ENCODE measurements around the gene NFKBIZ. TPM values are rescaled to one million over a fixed set of nuclear protein-coding genes. Genes with fewer than 3 reads are reported as not detected.

NFKBIZ gene
- total and polyA plus RNA-seq, 4 donors = 27.6 to 94.8 (median 81.3) TPM

DNA sequence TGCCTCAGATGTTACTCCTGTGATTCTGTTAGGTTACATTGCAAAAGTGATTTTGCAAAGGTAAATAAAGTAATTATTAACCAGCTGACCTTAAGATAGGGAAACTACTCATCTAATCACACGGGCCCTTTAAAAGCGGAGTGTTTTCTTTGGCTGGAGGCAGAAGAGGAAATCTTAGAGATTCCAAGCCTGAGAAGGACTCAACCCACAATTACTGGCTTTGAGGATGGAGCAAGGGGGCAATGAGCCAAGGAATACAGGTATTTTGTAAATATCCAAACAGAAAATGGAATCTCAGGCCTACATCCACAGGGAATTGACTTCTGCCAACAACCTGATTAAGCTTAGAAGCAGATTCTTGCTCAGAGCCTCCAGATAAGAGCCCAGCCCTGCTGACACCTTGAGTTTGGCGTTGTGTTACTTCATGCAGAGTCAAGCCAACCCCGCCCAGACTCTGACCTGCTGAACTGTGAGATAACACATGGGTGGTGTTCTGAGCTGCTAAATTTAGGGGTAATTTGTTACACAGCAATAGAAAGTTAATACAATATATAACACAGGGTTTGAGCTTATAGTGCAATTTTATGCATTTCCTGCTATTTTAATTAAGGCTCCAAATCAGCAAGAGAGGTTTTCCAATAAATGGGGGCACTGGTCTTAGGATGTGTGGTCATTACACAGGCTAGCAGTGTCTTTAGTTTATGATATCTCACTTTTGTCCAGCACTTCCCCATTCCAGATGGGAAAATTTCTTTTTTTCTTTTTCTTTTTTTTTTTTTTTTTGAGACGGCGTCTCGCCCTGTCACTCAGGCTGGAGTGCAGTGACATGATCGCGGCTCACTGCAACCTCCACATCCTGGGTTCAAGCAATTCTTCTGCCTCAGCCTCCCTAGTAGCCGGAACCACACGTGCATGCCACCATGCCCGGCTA, 19.5 kb downstream of the NFKBIZ start:
- no peak overlapping the region for H3K27ac ChIP-seq (ENCODE audit: low read depth in 1 of 2, low read length in 1 of 2)
- no peak overlapping the region for H3K4me3 ChIP-seq
- DNase-seq (no peak), ATAC-seq (ENCODE audit: insufficient read depth, low FRiP score) (peak; percentile 84)
- H3K9ac ChIP-seq (ENCODE audit: insufficient read depth in 1 of 2, low read length in 2 of 2) = no peak overlapping the region
- peaks cover 0 to 8% (median 4%) of the 10 kb centered on the region in 5 donors for H3K4me1 ChIP-seq (ENCODE audit: control insufficient read depth in 5 of 5, insufficient read depth in 5 of 5, low read length in 5 of 5)
- H3K36me3 ChIP-seq (ENCODE audit: control insufficient read depth in 4 of 4, insufficient read depth in 4 of 4, low read length in 4 of 4) = no peaks in the 10 kb centered on the region
- H3K9me3 ChIP-seq (ENCODE audit: control insufficient read depth in 4 of 4, insufficient read depth in 3 of 4, low read length in 3 of 4) = no peaks in the 10 kb centered on the region
- H3K27me3 ChIP-seq (ENCODE audit: control insufficient read depth in 3 of 3, insufficient read depth in 3 of 3, low read length in 2 of 3) = no peaks in the 10 kb centered on the region
- TF ChIP-seq, protein P1, sequence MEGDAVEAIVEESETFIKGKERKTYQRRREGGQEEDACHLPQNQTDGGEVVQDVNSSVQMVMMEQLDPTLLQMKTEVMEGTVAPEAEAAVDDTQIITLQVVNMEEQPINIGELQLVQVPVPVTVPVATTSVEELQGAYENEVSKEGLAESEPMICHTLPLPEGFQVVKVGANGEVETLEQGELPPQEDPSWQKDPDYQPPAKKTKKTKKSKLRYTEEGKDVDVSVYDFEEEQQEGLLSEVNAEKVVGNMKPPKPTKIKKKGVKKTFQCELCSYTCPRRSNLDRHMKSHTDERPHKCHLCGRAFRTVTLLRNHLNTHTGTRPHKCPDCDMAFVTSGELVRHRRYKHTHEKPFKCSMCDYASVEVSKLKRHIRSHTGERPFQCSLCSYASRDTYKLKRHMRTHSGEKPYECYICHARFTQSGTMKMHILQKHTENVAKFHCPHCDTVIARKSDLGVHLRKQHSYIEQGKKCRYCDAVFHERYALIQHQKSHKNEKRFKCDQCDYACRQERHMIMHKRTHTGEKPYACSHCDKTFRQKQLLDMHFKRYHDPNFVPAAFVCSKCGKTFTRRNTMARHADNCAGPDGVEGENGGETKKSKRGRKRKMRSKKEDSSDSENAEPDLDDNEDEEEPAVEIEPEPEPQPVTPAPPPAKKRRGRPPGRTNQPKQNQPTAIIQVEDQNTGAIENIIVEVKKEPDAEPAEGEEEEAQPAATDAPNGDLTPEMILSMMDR (IDR thresholded peaks at IDR 0.05; ENCODE audit: control extremely low read depth, extremely low read depth) = no peak
- WGBS, 2 donors = 81 to 94% methylated on average over 12 of the region's 12 CpGs

DNA sequence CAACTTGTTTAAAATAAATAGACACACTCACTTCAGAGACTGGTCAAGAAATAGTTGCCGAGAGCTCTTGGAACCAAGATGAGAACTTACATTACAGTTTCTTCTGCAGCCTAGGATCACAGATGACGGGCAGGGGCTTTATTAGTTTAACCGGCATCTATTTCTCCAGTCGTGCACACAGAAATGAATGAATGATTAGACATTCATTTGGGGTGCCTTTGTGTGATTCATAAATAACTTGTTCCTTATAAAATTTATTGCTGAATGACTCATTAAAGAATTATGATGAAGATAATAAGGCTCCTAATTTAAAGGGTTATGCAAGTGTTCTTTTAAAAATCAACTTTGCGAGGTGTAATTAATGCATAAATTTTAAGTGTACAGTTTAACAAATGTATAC, 20.8 kb downstream of the NFKBIZ start:
- H3K4me1 ChIP-seq (ENCODE audit: control insufficient read depth in 5 of 5, insufficient read depth in 5 of 5, low read length in 5 of 5) = peaks cover 0 to 8% (median 4%) of the 10 kb centered on the region in 5 donors
- no peak overlapping the region for H3K4me3 ChIP-seq
- TF ChIP-seq, protein P1 (IDR thresholded peaks at IDR 0.05; ENCODE audit: control extremely low read depth, extremely low read depth) = no peak
- H3K27ac ChIP-seq (ENCODE audit: low read depth in 1 of 2, low read length in 1 of 2) = no peak overlapping the region
- H3K9me3 ChIP-seq (ENCODE audit: control insufficient read depth in 4 of 4, insufficient read depth in 3 of 4, low read length in 3 of 4) = no peaks in the 10 kb centered on the region
- no peaks in the 10 kb centered on the region for H3K36me3 ChIP-seq (ENCODE audit: control insufficient read depth in 4 of 4, insufficient read depth in 4 of 4, low read length in 4 of 4)
- no peaks in the 10 kb centered on the region for H3K27me3 ChIP-seq (ENCODE audit: control insufficient read depth in 3 of 3, insufficient read depth in 3 of 3, low read length in 2 of 3)
- H3K9ac ChIP-seq (ENCODE audit: insufficient read depth in 1 of 2, low read length in 2 of 2) = no peak overlapping the region
- WGBS, 2 donors = 95% methylated on average over 5 of the region's 5 CpGs
- ATAC-seq (ENCODE audit: insufficient read depth, low FRiP score) (no peak), DNase-seq (no peak)

DNA sequence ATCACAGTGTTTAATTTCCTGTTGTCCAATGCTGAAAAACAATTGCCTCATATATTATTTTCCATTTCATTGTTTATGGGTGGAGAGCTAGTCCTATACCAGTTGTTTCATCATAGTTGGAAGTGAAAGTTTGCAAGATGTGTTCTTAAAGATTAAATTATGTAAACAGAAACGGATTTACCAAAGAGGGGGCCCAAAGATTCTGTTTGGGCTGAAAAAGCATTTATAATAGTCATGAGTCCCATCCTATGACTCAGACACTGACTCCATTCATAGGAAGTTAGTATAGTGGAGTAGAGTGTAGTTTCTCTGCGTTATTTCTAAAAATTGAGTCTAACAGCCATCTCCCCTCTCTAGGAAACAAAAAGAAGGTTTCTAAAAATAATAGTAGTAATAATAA, 24.3 kb downstream of the NFKBIZ start:
- WGBS, 2 donors = 50 to 54% methylated on average over 2 of the region's 2 CpGs
- no peak overlapping the region for H3K9ac ChIP-seq (ENCODE audit: insufficient read depth in 1 of 2, low read length in 2 of 2)
- H3K9me3 ChIP-seq (ENCODE audit: control insufficient read depth in 4 of 4, insufficient read depth in 3 of 4, low read length in 3 of 4) = no peaks in the 10 kb centered on the region
- TF ChIP-seq, protein P1 (IDR thresholded peaks at IDR 0.05; ENCODE audit: control extremely low read depth, extremely low read depth) = no peak
- no peaks in the 10 kb centered on the region for H3K36me3 ChIP-seq (ENCODE audit: control insufficient read depth in 4 of 4, insufficient read depth in 4 of 4, low read length in 4 of 4)
- peaks cover 0 to 2% (median 0%) of the 10 kb centered on the region in 5 donors for H3K4me1 ChIP-seq (ENCODE audit: control insufficient read depth in 5 of 5, insufficient read depth in 5 of 5, low read length in 5 of 5)
- no peak overlapping the region for H3K4me3 ChIP-seq
- ATAC-seq (ENCODE audit: insufficient read depth, low FRiP score) (no peak), DNase-seq (no peak)
- no peak overlapping the region for H3K27ac ChIP-seq (ENCODE audit: low read depth in 1 of 2, low read length in 1 of 2)
- no peaks in the 10 kb centered on the region for H3K27me3 ChIP-seq (ENCODE audit: control insufficient read depth in 3 of 3, insufficient read depth in 3 of 3, low read length in 2 of 3)

Measured in lung (tissue), 12 donors.